ENCODE results near the gene SHLD1. TPM values are rescaled to one million over a fixed set of nuclear protein-coding genes. Genes with fewer than 3 reads are reported as not detected.

The SHLD1 gene
- total and polyA plus RNA-seq, 7 donors = 3.7 to 16.8 (median 8.6) TPM

DNA sequence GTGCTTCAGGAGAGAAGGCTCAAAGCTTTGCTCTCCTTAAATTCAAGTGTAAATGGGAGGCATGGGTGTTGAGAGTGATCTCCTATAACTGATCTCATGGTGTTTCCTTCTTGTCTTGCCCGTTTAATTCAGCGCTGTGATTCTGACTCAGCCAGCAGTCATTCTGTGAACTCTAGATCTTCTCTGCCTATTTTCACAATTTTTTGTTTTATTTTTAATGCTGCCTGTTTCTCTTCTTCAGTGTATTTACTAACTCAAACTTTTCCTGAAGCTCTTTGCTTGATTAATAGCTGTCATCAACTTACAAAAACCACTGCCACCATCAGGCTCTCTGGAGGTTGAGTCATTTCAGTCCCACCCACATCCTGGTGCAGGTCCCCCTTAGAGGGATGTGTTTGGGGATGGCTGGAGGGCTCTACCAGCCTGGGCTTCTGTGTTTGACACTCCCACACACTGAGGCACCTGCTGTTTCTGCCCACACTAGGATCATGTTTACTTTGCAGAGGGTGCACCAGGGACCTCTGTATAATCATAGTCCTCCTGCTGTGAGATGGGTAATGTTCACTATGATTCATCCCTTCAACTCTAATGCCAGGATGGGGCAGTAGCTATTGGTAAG, 94.0 kb downstream of the SHLD1 start:
- Histone ChIP-seq H3K27ac (no peak overlapping the region), H3K9me3 (no peaks in the 10 kb centered on the region), H3K27me3 (ENCODE audit: insufficient read depth in 3 of 3, low read length in 2 of 3) (no peaks in the 10 kb centered on the region), H3K36me3 (ENCODE audit: insufficient read depth in 1 of 2, low read depth in 1 of 2) (no peaks in the 10 kb centered on the region), H3K4me3 (no peak overlapping the region), H3K4me1 (peaks cover 5% of the 10 kb centered on the region)
- 70 to 81% (median 74%) methylated on average over 2 of the region's 2 CpGs for WGBS, 3 donors
- TF ChIP-seq, protein P1, sequence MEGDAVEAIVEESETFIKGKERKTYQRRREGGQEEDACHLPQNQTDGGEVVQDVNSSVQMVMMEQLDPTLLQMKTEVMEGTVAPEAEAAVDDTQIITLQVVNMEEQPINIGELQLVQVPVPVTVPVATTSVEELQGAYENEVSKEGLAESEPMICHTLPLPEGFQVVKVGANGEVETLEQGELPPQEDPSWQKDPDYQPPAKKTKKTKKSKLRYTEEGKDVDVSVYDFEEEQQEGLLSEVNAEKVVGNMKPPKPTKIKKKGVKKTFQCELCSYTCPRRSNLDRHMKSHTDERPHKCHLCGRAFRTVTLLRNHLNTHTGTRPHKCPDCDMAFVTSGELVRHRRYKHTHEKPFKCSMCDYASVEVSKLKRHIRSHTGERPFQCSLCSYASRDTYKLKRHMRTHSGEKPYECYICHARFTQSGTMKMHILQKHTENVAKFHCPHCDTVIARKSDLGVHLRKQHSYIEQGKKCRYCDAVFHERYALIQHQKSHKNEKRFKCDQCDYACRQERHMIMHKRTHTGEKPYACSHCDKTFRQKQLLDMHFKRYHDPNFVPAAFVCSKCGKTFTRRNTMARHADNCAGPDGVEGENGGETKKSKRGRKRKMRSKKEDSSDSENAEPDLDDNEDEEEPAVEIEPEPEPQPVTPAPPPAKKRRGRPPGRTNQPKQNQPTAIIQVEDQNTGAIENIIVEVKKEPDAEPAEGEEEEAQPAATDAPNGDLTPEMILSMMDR (IDR thresholded peaks at IDR 0.05) = no peak
- DNase-seq = no peak
- peak; percentile 59 to 84 (median 74) for ATAC-seq
- intact Hi-C loops (cut with DNase I) = no loop called here

DNA sequence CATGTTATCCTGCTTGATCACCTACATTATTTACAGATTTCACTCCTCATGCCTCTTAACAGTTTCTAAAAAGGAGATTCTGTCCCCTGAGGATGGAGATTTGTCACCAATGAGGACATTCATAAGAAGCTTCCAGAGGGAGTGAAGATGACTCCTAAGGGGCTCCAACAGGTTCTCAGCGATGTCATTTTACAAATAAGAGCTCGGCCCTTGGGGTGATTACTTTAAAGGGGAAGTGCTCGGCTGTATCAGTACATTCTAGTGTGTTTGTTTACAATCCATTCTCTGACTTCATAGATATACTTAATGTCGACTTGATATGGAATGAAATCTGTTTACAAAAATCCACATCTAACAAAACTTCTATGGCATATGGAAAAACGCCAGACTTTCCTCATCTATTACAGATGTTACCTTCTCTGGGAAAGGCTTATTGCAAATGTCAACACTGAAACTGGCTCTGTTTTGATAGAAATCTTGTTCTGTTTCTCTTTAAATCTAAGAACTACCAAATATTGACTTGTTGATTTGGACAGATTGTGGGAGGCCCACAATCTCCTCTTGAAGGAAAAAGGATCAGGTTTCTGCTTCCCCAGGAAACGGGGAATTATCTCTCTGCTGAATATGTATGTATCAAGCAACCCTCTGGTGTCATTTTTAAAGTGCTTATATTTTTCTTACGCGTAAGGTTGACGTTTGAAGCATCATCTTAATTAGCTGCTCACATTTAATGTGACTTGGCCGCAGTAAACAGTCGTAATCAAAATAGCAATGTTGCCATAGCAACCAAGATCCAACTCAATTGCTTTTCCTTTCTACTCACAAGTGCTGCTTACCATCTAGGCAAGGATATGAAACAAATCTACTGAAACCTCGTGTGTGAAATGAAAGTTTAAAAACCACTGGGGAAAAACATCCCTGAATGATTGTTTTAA, 95.7 kb downstream of the SHLD1 start:
- ATAC-seq (no peak), DNase-seq (no peak)
- no peak overlapping the region for H3K27ac ChIP-seq
- 56 to 60% (median 59%) methylated on average over 12 of the region's 12 CpGs for WGBS, 3 donors
- intact Hi-C loops (cut with DNase I) = no loop called here
- H3K36me3 ChIP-seq (ENCODE audit: insufficient read depth in 1 of 2, low read depth in 1 of 2) = no peaks in the 10 kb centered on the region
- peaks cover 5% of the 10 kb centered on the region for H3K4me1 ChIP-seq
- no peak overlapping the region for H3K4me3 ChIP-seq
- no peaks in the 10 kb centered on the region for H3K27me3 ChIP-seq (ENCODE audit: insufficient read depth in 3 of 3, low read length in 2 of 3)
- H3K9me3 ChIP-seq = no peaks in the 10 kb centered on the region
- TF ChIP-seq, protein P1 (IDR thresholded peaks at IDR 0.05) = no peak

DNA sequence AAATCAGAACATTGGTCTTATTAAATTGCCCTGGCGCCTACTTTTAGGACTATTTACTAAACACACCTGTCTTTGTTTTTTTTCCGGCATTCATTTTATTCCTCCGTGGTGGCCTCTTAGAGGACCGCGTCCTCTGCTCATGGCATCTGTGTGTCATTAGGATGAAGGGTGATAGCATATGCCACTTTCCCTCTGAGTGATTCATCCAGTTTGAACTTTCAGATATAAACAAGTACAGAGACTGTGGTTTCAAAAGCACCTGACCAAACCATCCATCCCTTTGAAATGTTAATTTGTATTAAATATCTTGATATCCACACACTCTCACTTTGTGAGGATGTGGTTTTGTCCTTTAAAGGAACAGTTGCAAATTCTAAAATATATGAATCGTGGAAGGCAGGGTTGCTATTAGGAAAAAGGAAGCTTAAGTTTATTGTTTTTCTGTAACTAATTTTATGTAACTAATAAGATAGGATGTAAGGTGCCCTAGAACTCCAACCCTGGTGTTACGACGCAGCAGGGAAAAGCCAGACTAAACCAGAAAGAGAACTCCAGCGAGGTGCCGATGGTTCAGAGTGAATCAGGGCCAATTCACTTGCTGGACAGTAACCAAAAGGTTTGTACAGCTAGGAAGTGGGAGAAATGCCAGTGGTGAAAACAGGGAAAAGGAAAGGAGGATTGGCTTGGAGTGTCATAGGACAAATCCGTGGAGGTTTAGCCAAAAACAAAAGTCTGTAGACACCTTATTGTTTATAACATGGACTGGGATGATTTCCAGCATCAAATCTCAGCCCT, 98.7 kb downstream of the SHLD1 start:
- intact Hi-C loops (cut with DNase I) = no loop called here
- DNase-seq (no peak), ATAC-seq (peak; percentile 89 to 94 (median 90))
- Histone ChIP-seq H3K4me1 (peaks cover 5% of the 10 kb centered on the region), H3K36me3 (ENCODE audit: insufficient read depth in 1 of 2, low read depth in 1 of 2) (no peaks in the 10 kb centered on the region), H3K9me3 (no peaks in the 10 kb centered on the region), H3K4me3 (peak overlapping the region; percentile 0), H3K27me3 (ENCODE audit: insufficient read depth in 3 of 3, low read length in 2 of 3) (no peaks in the 10 kb centered on the region), H3K27ac (peak overlapping the region; percentile 63)
- TF ChIP-seq, protein P1 (IDR thresholded peaks at IDR 0.05) = no peak
- WGBS, 3 donors = 35 to 51% (median 42%) methylated on average over 11 of the region's 11 CpGs

DNA sequence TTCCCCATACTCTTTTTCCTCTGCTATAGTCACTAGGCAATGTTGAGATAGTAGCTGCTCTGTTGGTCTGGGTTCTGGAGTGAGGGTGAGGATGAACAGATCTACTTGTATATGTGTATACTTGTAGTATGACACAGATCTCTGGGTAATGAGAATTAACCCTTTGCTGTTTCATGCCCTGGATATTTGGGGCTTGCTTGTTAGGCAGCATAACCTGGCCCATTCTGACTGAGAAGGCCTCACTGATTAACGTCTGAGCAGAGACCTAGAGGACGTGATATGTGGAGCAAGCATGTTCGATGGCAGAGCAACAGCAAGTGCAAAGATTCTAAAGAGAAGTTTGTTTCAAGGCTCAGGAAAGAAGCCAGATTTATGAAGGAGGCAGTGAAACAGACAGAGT, 105.7 kb downstream of the SHLD1 start:
- Histone ChIP-seq H3K4me1 (no peaks in the 10 kb centered on the region), H3K27me3 (ENCODE audit: insufficient read depth in 3 of 3, low read length in 2 of 3) (no peaks in the 10 kb centered on the region), H3K27ac (no peak overlapping the region), H3K9me3 (no peaks in the 10 kb centered on the region), H3K4me3 (no peak overlapping the region), H3K36me3 (ENCODE audit: insufficient read depth in 1 of 2, low read depth in 1 of 2) (no peaks in the 10 kb centered on the region)
- DNase-seq (no peak), ATAC-seq (no peak)
- 72 to 99% (median 95%) methylated on average over 3 of the region's 3 CpGs for WGBS, 3 donors
- TF ChIP-seq, protein P1 (IDR thresholded peaks at IDR 0.05) = no peak
- intact Hi-C loops (cut with DNase I) = no loop called here
